Nephron progenitor cell (in vitro differentiated cells): Measurements from ENCODE around the gene RBMS1.

ENCODE experiments used
- DNase-seq: peaks from one replicate; pipeline ENCODE4 v3.0.0; 2021
- H3K27ac Mint-ChIP-seq: 2 replicates; pipeline ENCODE4 v1.8.0; 2021; ENCODE audit warnings: mild to moderate bottlenecking, moderate library complexity, mixed read lengths
- H3K27me3 Mint-ChIP-seq: 2 replicates; pipeline ENCODE4 v1.8.0; 2021; ENCODE audit warnings: mild to moderate bottlenecking, low read depth, mixed read lengths; ENCODE audit not compliant: poor library complexity
- H3K36me3 Mint-ChIP-seq: 2 replicates; pipeline ENCODE4 v1.8.0; 2021; ENCODE audit warnings: low read depth, mixed read lengths
- H3K4me1 Mint-ChIP-seq: 2 replicates; pipeline ENCODE4 v1.8.0; 2021; ENCODE audit warnings: mixed read lengths
- H3K4me3 Mint-ChIP-seq: 2 replicates; pipeline ENCODE4 v1.8.0; 2021; ENCODE audit warnings: mild to moderate bottlenecking, moderate library complexity, mixed read lengths
- H3K9me3 Mint-ChIP-seq: 2 replicates; pipeline ENCODE4 v1.8.0; 2021; ENCODE audit warnings: mild to moderate bottlenecking, moderate library complexity, mixed read lengths
- TF ChIP-seq, protein P1 (sequence below): fragments of 200-600 bp; sonication (generic); IDR thresholded peaks from 2 replicates; pipeline ENCODE4 v1.5.0; 2021; ENCODE audit warnings: antibody characterized with exemption

Gene RBMS1

DNA sequence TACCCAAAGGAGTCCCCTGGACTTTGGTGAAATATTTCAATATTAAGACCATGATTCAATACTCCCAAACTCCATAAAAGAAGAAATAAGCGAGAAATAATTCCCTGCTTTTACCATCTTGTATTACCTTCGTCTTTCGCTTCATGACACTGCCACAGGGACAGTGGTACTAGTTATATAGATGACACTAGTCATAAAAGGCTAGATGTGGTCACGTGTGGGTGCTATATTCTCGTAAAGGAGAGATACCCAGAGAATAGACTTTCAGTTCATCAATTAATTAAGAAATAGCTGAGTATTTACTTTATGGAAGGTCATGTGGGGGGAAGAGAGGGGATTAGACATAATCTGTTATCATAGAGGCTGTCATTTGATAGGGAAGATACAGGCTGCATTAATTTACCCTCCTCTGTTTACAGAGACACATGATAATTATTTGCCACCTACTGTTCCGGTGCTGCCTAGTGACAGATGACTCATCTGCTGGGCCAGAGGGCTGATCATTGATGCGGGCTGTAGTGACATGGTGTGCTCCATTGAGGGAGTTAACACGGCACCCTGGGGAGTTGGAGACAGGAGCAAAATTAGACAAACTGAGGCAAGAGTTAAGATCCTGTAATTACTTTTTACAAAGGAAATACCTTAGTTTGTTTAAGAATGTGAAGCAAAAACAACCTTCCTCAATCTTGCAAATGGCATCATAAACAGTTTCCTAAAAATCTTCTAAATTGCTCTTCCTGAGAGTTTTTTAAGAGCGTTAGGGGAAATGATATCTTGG lies 215.3 kb downstream of the RBMS1 start:
- H3K9me3 Mint-ChIP-seq: no peaks in the 10 kb centered on the region
- peaks cover 23% of the 10 kb centered on the region for H3K4me1 Mint-ChIP-seq
- no peak overlapping the region for H3K4me3 Mint-ChIP-seq
- TF ChIP-seq, protein P1, sequence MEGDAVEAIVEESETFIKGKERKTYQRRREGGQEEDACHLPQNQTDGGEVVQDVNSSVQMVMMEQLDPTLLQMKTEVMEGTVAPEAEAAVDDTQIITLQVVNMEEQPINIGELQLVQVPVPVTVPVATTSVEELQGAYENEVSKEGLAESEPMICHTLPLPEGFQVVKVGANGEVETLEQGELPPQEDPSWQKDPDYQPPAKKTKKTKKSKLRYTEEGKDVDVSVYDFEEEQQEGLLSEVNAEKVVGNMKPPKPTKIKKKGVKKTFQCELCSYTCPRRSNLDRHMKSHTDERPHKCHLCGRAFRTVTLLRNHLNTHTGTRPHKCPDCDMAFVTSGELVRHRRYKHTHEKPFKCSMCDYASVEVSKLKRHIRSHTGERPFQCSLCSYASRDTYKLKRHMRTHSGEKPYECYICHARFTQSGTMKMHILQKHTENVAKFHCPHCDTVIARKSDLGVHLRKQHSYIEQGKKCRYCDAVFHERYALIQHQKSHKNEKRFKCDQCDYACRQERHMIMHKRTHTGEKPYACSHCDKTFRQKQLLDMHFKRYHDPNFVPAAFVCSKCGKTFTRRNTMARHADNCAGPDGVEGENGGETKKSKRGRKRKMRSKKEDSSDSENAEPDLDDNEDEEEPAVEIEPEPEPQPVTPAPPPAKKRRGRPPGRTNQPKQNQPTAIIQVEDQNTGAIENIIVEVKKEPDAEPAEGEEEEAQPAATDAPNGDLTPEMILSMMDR: no peak
- H3K27ac Mint-ChIP-seq: no peak overlapping the region
- DNase-seq: no peak
- H3K27me3 Mint-ChIP-seq: no peaks in the 10 kb centered on the region
- H3K36me3 Mint-ChIP-seq: peaks cover 66% of the 10 kb centered on the region

DNA sequence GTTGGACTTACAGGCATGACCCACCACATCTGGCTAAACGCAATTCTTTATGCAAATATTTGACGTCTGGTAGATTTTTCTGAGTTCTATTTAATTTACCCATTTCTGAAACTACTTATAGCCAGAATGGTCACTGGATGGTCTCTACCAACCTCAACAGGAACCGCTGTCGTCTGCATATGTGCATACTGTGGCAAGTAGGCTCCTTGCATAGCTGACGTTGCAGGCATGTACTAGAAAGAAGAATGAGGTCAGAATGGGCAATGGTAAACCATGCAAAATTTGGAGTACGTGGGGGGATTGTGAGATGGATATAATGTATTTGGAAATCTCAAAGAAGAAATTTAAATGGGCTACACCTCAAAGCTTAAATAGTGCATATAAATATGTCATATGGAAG lies 216.5 kb downstream of the RBMS1 start:
- TF ChIP-seq, protein P1: no peak
- Mint-ChIP-seq H3K27me3 (no peaks in the 10 kb centered on the region), H3K36me3 (peaks cover 67% of the 10 kb centered on the region), H3K9me3 (no peaks in the 10 kb centered on the region), H3K4me3 (no peak overlapping the region), H3K4me1 (peaks cover 35% of the 10 kb centered on the region), H3K27ac (no peak overlapping the region)
- no peak for DNase-seq

DNA sequence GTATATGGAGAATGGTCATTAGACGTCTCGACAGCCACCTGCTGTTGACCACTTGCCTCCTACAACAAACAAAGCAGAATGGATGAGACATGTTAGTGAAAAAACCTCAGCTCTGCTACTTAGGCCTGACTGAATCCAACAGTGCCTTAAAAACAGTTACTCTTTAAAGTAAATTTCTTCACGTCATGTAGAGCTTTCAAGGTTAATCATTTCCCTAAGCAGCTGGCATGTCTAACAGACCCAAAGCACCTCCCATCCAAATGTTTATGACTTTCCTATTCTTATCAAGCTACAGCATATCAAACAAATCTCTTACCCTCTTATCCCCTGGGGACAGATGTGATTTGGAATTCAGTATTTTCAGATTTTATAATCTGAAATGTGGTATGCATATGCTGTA lies 218.0 kb downstream of the RBMS1 start:
- H3K4me1 Mint-ChIP-seq: peaks cover 50% of the 10 kb centered on the region
- no peaks in the 10 kb centered on the region for H3K27me3 Mint-ChIP-seq
- no peak overlapping the region for H3K4me3 Mint-ChIP-seq
- TF ChIP-seq, protein P1: no peak
- H3K9me3 Mint-ChIP-seq: no peaks in the 10 kb centered on the region
- H3K36me3 Mint-ChIP-seq: peaks cover 67% of the 10 kb centered on the region
- no peak overlapping the region for H3K27ac Mint-ChIP-seq
- DNase-seq: no peak

DNA sequence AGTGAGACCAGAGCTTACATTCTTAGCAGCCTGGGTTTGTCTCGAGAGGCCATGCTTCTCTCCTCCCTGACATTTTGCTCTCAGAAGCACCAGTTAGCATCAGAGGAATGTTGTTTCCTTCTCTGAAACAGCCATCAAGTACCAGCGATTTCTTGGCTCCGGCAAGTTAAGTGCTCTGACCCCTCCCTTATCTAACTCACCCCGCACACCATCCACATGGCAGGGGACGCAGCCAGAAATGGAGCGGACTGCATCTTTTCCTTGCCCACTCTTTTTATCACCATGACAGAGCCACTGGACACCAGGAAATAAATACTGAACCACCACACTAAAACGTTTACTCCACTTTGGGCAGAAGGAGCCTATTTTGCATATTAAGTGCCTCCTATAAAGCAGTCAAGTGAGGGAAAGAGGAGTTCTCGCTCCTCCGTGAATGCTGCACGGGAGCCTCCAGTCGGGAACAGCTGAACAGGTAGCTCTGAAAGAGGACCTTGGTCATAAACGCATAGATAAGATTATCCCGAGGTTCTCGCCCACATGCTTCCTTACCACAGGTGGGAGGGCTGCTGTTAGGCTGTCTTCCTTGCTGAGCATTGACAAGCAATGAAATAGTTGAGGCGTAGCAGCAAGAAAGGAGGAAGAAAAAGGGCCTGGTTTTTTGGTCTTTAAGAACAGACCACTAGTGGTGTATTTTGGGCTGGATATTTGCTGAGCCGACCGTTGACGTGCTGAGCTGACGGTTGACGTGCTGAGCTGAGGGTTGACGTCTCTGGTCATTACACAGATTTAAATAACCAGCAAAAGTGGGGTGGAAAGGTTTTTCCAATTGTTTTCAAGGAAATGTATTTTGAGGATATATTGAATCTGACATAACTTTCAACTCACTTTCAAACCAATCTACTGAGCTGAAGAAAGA lies 222.2 kb downstream of the RBMS1 start:
- Mint-ChIP-seq H3K9me3 (no peaks in the 10 kb centered on the region), H3K36me3 (peaks cover 42% of the 10 kb centered on the region), H3K4me1 (peaks cover 63% of the 10 kb centered on the region)

DNA sequence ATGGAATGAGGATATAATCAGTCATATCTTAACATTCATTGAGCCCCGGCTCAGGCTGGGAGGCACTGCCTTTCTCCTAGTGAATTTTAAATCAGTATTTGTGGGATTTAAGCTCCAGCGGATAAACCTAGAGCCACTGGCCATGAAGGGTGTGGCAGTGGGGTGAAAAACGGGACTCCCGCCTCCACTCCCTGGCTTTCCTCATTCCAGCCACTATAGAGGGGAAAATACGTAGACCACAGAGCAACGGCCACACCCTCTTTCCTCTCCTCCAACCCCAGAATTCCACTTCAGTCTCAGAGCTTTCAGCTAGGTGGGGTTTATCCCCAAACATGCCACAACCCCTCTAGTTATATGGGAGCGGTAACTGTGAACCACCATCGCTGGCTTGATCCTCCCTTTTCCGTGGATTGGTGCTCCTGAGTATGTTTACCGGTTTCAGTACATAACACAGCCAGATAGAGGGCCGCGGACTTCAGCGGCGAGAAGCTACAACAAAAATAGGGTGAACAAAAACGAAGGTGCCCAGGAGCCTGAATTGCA lies 223.0 kb downstream of the RBMS1 start:
- peaks cover 70% of the 10 kb centered on the region for H3K4me1 Mint-ChIP-seq
- TF ChIP-seq, protein P1: no peak
- H3K27me3 Mint-ChIP-seq: no peaks in the 10 kb centered on the region
- H3K36me3 Mint-ChIP-seq: peaks cover 36% of the 10 kb centered on the region
- H3K9me3 Mint-ChIP-seq: no peaks in the 10 kb centered on the region
- H3K4me3 Mint-ChIP-seq: peak overlapping the region; percentile 82
- no peak for DNase-seq
- H3K27ac Mint-ChIP-seq: peak overlapping the region; percentile 98

More for the DNA sequence above, 222.2 kb downstream of the RBMS1 start:
- TF ChIP-seq, protein P1: no peak
- no peak for DNase-seq
- Mint-ChIP-seq H3K27me3 (no peaks in the 10 kb centered on the region), H3K27ac (peak overlapping the region; percentile 98), H3K4me3 (peak overlapping the region; percentile 82)
